Measurements from ENCODE around the gene INPPL1.
A peak's percentile ranks its signal among the peaks of the same experiment; 100 is the strongest.

DNA sequence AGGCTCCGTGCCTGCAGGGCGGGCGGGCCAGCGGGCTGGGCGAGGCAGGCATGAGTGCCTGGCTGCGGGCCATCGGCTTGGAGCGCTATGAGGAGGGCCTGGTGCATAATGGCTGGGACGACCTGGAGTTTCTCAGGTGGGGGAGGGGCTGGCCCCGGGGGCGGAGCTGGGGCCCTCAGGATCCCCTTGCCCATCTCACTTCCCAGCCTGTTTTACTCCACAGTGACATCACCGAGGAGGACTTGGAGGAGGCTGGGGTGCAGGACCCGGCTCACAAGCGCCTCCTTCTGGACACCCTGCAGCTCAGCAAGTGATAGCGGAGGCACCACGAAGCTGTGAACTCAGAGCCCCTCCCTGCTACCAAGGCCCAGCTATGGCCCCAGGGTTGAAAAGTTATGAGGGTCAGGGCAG is 13.5 kb downstream of the INPPL1 start:
- TF ChIP-seq POLR2A (IDR thresholded peaks at IDR 0.05) = no peak
- TF ChIP-seq, protein P1, sequence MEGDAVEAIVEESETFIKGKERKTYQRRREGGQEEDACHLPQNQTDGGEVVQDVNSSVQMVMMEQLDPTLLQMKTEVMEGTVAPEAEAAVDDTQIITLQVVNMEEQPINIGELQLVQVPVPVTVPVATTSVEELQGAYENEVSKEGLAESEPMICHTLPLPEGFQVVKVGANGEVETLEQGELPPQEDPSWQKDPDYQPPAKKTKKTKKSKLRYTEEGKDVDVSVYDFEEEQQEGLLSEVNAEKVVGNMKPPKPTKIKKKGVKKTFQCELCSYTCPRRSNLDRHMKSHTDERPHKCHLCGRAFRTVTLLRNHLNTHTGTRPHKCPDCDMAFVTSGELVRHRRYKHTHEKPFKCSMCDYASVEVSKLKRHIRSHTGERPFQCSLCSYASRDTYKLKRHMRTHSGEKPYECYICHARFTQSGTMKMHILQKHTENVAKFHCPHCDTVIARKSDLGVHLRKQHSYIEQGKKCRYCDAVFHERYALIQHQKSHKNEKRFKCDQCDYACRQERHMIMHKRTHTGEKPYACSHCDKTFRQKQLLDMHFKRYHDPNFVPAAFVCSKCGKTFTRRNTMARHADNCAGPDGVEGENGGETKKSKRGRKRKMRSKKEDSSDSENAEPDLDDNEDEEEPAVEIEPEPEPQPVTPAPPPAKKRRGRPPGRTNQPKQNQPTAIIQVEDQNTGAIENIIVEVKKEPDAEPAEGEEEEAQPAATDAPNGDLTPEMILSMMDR (IDR thresholded peaks at IDR 0.05) = peak in 5 of 7 experiments; percentile 46 to 67 (median 65)
